GM13976 (cell line): ENCODE results near the gene HSD11B1.

Experiments used
- DNase-seq: peaks from one replicate; pipeline ENCODE4 v3.0.0; 2012; ENCODE audit warnings: low spot score
- CTCF ChIP-seq: IDR thresholded peaks from 2 replicates; pipeline ENCODE4 v1.5.1; 2012; ENCODE audit warnings: borderline replicate concordance, mild to moderate bottlenecking; ENCODE audit not compliant: insufficient read depth; ENCODE audit errors: extremely low read depth, missing control alignments, control extremely low read depth
- in situ Hi-C: fragments of 300-500 bp; cut with MboI; formaldehyde crosslinking; loops from one replicate; pipeline ENCODE4 v1.12.0; 2022; ENCODE audit warnings: low sequenced_read_pairs, mixed read lengths, inconsistent platforms; ENCODE audit not compliant: unreplicated experiment

HSD11B1 gene

GRCh38 chr1:209741193-209741592, 36.5 kb downstream of the HSD11B1 start:
- in situ Hi-C loops, result no loop called here
- no peak for TF ChIP-seq CTCF

GRCh38 chr1:209741889-209742288, 37.2 kb downstream of the HSD11B1 start:
- TF ChIP-seq CTCF, result no peak
- in situ Hi-C loops, result no loop called here

More at GRCh38 chr1:209741193-209741592, 36.5 kb downstream of the HSD11B1 start:
- DNase-seq, result no peak

GRCh38 chr1:209742409-209743144, 37.9 kb downstream of the HSD11B1 start:
- no peak for TF ChIP-seq CTCF
- in situ Hi-C loops, result no loop called here
- no peak for DNase-seq

More at GRCh38 chr1:209741889-209742288, 37.2 kb downstream of the HSD11B1 start:
- no peak for DNase-seq

- no peak for DNase-seq
- in situ Hi-C loops, result no loop called here
Observed at GRCh38 chr1:209743145-209743482, 38.5 kb downstream of the HSD11B1 start.

GRCh38 chr1:209746451-209747165, 42.0 kb downstream of the HSD11B1 start:
- no peak for DNase-seq
- in situ Hi-C loops, result no loop called here
- no peak for TF ChIP-seq CTCF

More at GRCh38 chr1:209743145-209743482, 38.5 kb downstream of the HSD11B1 start:
- TF ChIP-seq CTCF, result no peak

- peak; percentile 82 for DNase-seq
- in situ Hi-C loops, result no loop called here
Observed at GRCh38 chr1:209747580-209748262, 43.1 kb downstream of the HSD11B1 start.

More at GRCh38 chr1:209747580-209748262, 43.1 kb downstream of the HSD11B1 start:
- peak; percentile 87 for TF ChIP-seq CTCF
